Testis (tissue), 2 donors: ENCODE measurements around the gene QPRT.

Source experiments
- POLR2A ChIP-seq: fragments of 450-650 bp; IDR thresholded peaks from one replicate; pipeline ENCODE4 v1.6.1; 2017; ENCODE audit warnings: antibody characterized with exemption, mild to moderate bottlenecking, moderate library complexity
- TF ChIP-seq, protein P1 (sequence below), 3 experiments: fragments of 450-650 bp in 2 of 3; fragments of 200-600 bp in 1 of 3; sonication (generic) in 1 of 3; IDR thresholded peaks; one replicate each; pipeline ENCODE4 v1.5.1; 2016 to 2019; ENCODE audit warnings: antibody characterized with exemption in 3 of 3, mild to moderate bottlenecking in 2 of 3, moderate library complexity in 1 of 3

DNA sequence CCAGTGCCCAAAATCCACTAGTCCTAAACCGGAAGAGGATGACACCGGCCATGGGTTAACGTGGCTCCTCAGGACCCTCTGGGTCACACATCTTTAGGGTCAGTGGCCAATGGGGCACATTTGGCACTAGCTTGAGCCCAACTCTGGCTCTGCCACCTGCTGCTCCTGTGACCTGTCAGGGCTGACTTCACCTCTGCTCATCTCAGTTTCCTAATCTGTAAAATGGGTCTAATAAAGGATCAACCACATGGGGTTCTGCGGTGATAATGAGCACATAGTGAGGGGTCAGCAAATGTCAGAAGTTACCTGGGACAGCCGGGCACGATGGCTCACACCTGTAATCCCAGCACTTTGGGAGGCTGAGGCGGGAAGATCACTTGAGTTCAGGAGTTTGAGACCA lies 18.4 kb downstream of the QPRT start:
- TF ChIP-seq, protein P1, sequence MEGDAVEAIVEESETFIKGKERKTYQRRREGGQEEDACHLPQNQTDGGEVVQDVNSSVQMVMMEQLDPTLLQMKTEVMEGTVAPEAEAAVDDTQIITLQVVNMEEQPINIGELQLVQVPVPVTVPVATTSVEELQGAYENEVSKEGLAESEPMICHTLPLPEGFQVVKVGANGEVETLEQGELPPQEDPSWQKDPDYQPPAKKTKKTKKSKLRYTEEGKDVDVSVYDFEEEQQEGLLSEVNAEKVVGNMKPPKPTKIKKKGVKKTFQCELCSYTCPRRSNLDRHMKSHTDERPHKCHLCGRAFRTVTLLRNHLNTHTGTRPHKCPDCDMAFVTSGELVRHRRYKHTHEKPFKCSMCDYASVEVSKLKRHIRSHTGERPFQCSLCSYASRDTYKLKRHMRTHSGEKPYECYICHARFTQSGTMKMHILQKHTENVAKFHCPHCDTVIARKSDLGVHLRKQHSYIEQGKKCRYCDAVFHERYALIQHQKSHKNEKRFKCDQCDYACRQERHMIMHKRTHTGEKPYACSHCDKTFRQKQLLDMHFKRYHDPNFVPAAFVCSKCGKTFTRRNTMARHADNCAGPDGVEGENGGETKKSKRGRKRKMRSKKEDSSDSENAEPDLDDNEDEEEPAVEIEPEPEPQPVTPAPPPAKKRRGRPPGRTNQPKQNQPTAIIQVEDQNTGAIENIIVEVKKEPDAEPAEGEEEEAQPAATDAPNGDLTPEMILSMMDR (IDR thresholded peaks at IDR 0.05): no peak
- no peak for TF ChIP-seq POLR2A
